NCI-H1105 treated with DMSO at 0.1 percent for 48 hours (cell line): Measurements from ENCODE around the gene SHISA7.
"Not testable (repeated sequence)": the region's sequence is repeated elsewhere in the genome, so short reads cannot be mapped to it uniquely, and the experiment has no call there.

ENCODE experiments used
- DNase-seq: peaks from one replicate; lab custom pipeline; 2025; lab: John Stamatoyannopoulos, UW

The SHISA7 gene

GRCh38 chr19:55446060-55446459 is 3.0 kb upstream of the SHISA7 start:
- peak; percentile 38 for DNase-seq

GRCh38 chr19:55444646-55445045 is 1.5 kb upstream of the SHISA7 start:
- DNase-seq: no peak

GRCh38 chr19:55443824-55444480 is 852 bp upstream of the SHISA7 start:
- DNase-seq: no peak

GRCh38 chr19:55442372-55442961 is 633 bp downstream of the SHISA7 start:
- DNase-seq: peak; percentile 59

GRCh38 chr19:55441692-55442321 is 1.3 kb downstream of the SHISA7 start:
- peak; percentile 53 for DNase-seq

- no peak for DNase-seq
These were observed 1.8 kb downstream of the SHISA7 start for GRCh38 chr19:55441319-55441691.

- no peak for DNase-seq
These were observed 2.5 kb downstream of the SHISA7 start for GRCh38 chr19:55440411-55441105.

GRCh38 chr19:55439052-55439451 is 4.0 kb downstream of the SHISA7 start:
- no peak for DNase-seq

- no peak for DNase-seq
These were observed 5.7 kb downstream of the SHISA7 start for GRCh38 chr19:55437410-55437809.

- DNase-seq: no peak
These were observed 6.3 kb downstream of the SHISA7 start for GRCh38 chr19:55436847-55437246.

GRCh38 chr19:55435020-55435419 is 8.1 kb downstream of the SHISA7 start:
- DNase-seq: no peak

GRCh38 chr19:55434356-55434919 is 8.7 kb downstream of the SHISA7 start:
- DNase-seq: no peak

- DNase-seq: no peak
These were observed 9.8 kb downstream of the SHISA7 start for GRCh38 chr19:55433292-55433691.

GRCh38 chr19:55432241-55432959 is 10.7 kb downstream of the SHISA7 start:
- DNase-seq: no peak

- DNase-seq: no peak
These were observed 11.9 kb downstream of the SHISA7 start for GRCh38 chr19:55431183-55431582.

- DNase-seq: no peak
These were observed 17.1 kb downstream of the SHISA7 start for GRCh38 chr19:55426042-55426441.

GRCh38 chr19:55424518-55424917 is 18.6 kb downstream of the SHISA7 start:
- DNase-seq: no peak

GRCh38 chr19:55423225-55424005 is 19.7 kb downstream of the SHISA7 start:
- DNase-seq: no peak

- DNase-seq: not testable (repeated sequence)
These were observed 21.8 kb downstream of the SHISA7 start for GRCh38 chr19:55421281-55421680.

GRCh38 chr19:55419624-55420236 is 23.4 kb downstream of the SHISA7 start:
- no peak for DNase-seq

GRCh38 chr19:55419103-55419502 is 24.0 kb downstream of the SHISA7 start:
- no peak for DNase-seq
